Measurements from ENCODE around the gene CLASP2.

Gene CLASP2

GRCh38 chr3:33629219-33629618 is 88.8 kb downstream of the CLASP2 start:
- DNase-seq (ENCODE audit: low read depth), result no peak
- TF ChIP-seq CTCF (IDR thresholded peaks at IDR 0.05; ENCODE audit: low read length, missing control alignments), result no peak
- no peak overlapping the region for H3K4me3 ChIP-seq (replicated peaks; ENCODE audit: low read depth, low read length)

- DNase-seq (ENCODE audit: low read depth), result peak; percentile 54
- no peak for TF ChIP-seq CTCF (IDR thresholded peaks at IDR 0.05; ENCODE audit: low read length, missing control alignments)
- H3K4me3 ChIP-seq (replicated peaks; ENCODE audit: low read depth, low read length), result peak overlapping the region; percentile 16
Measured at GRCh38 chr3:33624756-33625155, 93.3 kb downstream of the CLASP2 start.

GRCh38 chr3:33613041-33613440 is 105.0 kb downstream of the CLASP2 start:
- no peak for DNase-seq (ENCODE audit: low read depth)
- TF ChIP-seq CTCF (IDR thresholded peaks at IDR 0.05; ENCODE audit: low read length, missing control alignments), result no peak
- no peak overlapping the region for H3K4me3 ChIP-seq (replicated peaks; ENCODE audit: low read depth, low read length)

DNA sequence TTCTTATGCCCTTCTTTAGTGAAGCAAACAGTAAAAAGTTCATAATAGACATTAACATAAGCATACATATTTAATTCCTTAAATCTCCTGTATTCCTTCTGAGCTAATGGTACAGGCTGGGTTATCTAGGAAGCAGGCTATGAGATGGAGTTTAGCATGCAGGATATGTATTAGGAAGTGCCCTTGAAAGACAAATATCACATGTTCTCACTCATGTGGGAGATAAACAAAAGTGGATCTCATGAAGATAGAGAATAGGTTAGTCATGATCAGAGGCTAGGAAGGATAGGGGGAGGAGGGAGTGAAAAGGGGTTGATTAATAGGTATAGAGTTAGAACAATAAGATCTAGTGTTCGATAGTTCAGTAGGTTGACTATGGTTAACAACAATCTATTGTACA is 105.4 kb downstream of the CLASP2 start:
- DNase-seq (ENCODE audit: low read depth), result no peak
- no peak for TF ChIP-seq CTCF (IDR thresholded peaks at IDR 0.05; ENCODE audit: low read length, missing control alignments)
- H3K4me3 ChIP-seq (replicated peaks; ENCODE audit: low read depth, low read length), result no peak overlapping the region

- no peak overlapping the region for H3K4me3 ChIP-seq (replicated peaks; ENCODE audit: low read depth, low read length)
- DNase-seq (ENCODE audit: low read depth), result no peak
- no peak for TF ChIP-seq CTCF (IDR thresholded peaks at IDR 0.05; ENCODE audit: low read length, missing control alignments)
Measured at GRCh38 chr3:33602829-33603228, 115.2 kb downstream of the CLASP2 start.

DNA sequence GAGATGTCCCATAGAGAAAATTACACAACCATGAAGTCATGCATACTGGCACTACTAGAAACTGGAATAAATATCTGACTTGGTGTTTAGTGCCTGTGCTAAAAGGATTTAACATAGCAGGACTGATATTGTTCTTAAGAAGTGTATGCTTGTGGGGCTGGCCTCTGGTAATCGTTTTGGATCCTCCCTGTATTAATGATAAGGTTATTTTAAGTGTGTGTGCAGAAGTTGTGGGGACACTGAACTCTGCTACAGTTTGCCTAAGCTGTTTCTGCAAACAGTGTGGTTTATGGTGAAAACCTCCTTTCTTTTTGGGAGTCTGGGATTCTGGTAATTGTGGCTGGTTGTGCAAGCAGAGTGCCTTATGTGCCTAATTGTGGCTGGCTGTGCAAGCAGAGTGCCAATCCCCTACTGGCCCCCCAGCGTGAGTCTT is 120.8 kb downstream of the CLASP2 start:
- DNase-seq (ENCODE audit: low read depth), result no peak
- TF ChIP-seq CTCF (IDR thresholded peaks at IDR 0.05; ENCODE audit: low read length, missing control alignments), result no peak
- H3K4me3 ChIP-seq (replicated peaks; ENCODE audit: low read depth, low read length), result no peak overlapping the region

GRCh38 chr3:33592999-33593398 is 125.1 kb downstream of the CLASP2 start:
- no peak for TF ChIP-seq CTCF (IDR thresholded peaks at IDR 0.05; ENCODE audit: low read length, missing control alignments)
- DNase-seq (ENCODE audit: low read depth), result no peak
- H3K4me3 ChIP-seq (replicated peaks; ENCODE audit: low read depth, low read length), result no peak overlapping the region

Data from fibroblast of pulmonary artery (primary cell).